CD14-positive monocyte (primary cell): ENCODE data around the gene DCN. TPM values are rescaled to one million over a fixed set of nuclear protein-coding genes. Genes with fewer than 3 reads are reported as not detected.

ENCODE experiments used
- DNase-seq, 3 donors: peaks; one replicate each; pipeline ENCODE4 v3.0.0-alpha.2; 2011 to 2022
- H2AFZ ChIP-seq: 2 replicates; pipeline ENCODE4 v1.6.0; 2012; ENCODE audit warnings: mild to moderate bottlenecking, low read depth, low read length, inconsistent platforms; ENCODE audit not compliant: insufficient read depth, poor library complexity, severe bottlenecking
- H3K27ac ChIP-seq, 2 donors: 1 replicate in 1 of 2; 2 replicates in 1 of 2; pipeline ENCODE4 v1.5.1; 2012 to 2013; ENCODE audit warnings: low read length in 2 of 2, control low read depth in 1 of 2, inconsistent platforms in 1 of 2, low read depth in 1 of 2, mild to moderate bottlenecking in 1 of 2
- H3K27me3 ChIP-seq, 2 donors: one replicate each; pipeline versions ENCODE4 v1.6.0 to v1.6.1; 2011 to 2013; ENCODE audit warnings: low read length in 2 of 2; ENCODE audit not compliant: control insufficient read depth in 2 of 2, insufficient read depth in 2 of 2
- H3K36me3 ChIP-seq, 2 donors: replicated peaks in 1 of 2; 1 replicate in 1 of 2; 2 replicates in 1 of 2; pipeline versions ENCODE4 v1.5.1 to v1.6.1; 2012 to 2013; ENCODE audit warnings: low read length in 2 of 2, control low read depth in 1 of 2, inconsistent platforms in 1 of 2, mild to moderate bottlenecking in 1 of 2; ENCODE audit not compliant: insufficient read depth in 2 of 2, control insufficient read depth in 1 of 2
- H3K4me1 ChIP-seq, 2 donors: 1 replicate in 1 of 2; 2 replicates in 1 of 2; pipeline versions ENCODE4 v1.5.1 to v1.6.1; 2012 to 2013; ENCODE audit warnings: low read length in 2 of 2, control low read depth in 1 of 2, inconsistent platforms in 1 of 2, mild to moderate bottlenecking in 1 of 2, moderate library complexity in 1 of 2; ENCODE audit not compliant: insufficient read depth in 2 of 2, control insufficient read depth in 1 of 2
- H3K4me2 ChIP-seq: replicated peaks from 2 replicates; pipeline ENCODE3; 2012; ENCODE audit warnings: low read length, moderate library complexity, mild to moderate bottlenecking; ENCODE audit not compliant: poor library complexity, severe bottlenecking; ENCODE audit errors: extremely low read depth
- H3K4me3 ChIP-seq, 3 experiments: fragments of 200-600 bp in 1 of 3; sonication (generic) in 1 of 3; replicated peaks in 1 of 3; 1 replicate in 2 of 3; 2 replicates in 1 of 3; pipeline ENCODE4 v1.5.1; 2011 to 2013; ENCODE audit warnings: low read length in 3 of 3, mild to moderate bottlenecking in 3 of 3, control low read depth in 2 of 3, low read depth in 2 of 3, inconsistent platforms in 1 of 3, moderate library complexity in 1 of 3
- H3K79me2 ChIP-seq: 2 replicates; pipeline ENCODE4 v1.6.0; 2012; ENCODE audit warnings: mild to moderate bottlenecking, control low read depth, inconsistent platforms, low read length, moderate library complexity; ENCODE audit not compliant: insufficient read depth
- H3K9ac ChIP-seq: 2 replicates; pipeline ENCODE4 v1.6.0; 2017; ENCODE audit warnings: low read length, mild to moderate bottlenecking; ENCODE audit not compliant: insufficient read depth, poor library complexity, severe bottlenecking
- H3K9me3 ChIP-seq, 2 donors: replicated peaks in 1 of 2; 1 replicate in 1 of 2; 2 replicates in 1 of 2; pipeline versions ENCODE4 v1.5.1 to v1.6.1; 2012 to 2013; ENCODE audit warnings: low read length in 2 of 2, control low read depth in 1 of 2; ENCODE audit not compliant: control insufficient read depth in 1 of 2, insufficient read depth in 1 of 2
- H4K20me1 ChIP-seq: 2 replicates; pipeline ENCODE4 v1.6.0; 2012; ENCODE audit warnings: mild to moderate bottlenecking, low read length, control low read depth, moderate library complexity; ENCODE audit not compliant: insufficient read depth
- H3K27ac Mint-ChIP-seq, 7 donors: one replicate each; pipeline ENCODE4 v1.8.0; 2020; ENCODE audit warnings: mild to moderate bottlenecking in 7 of 7, mixed read lengths in 7 of 7, moderate library complexity in 6 of 7, inconsistent platforms in 2 of 7
- H3K27me3 Mint-ChIP-seq, 3 donors: one replicate each; pipeline ENCODE4 v1.8.0; 2021 to 2022; ENCODE audit warnings: low read depth in 3 of 3, mild to moderate bottlenecking in 3 of 3, mixed read lengths in 3 of 3, moderate library complexity in 3 of 3, inconsistent platforms in 1 of 3
- H3K36me3 Mint-ChIP-seq, 2 donors: one replicate each; pipeline ENCODE4 v1.8.0; 2020; ENCODE audit warnings: mixed read lengths in 2 of 2, inconsistent platforms in 1 of 2, mild to moderate bottlenecking in 1 of 2
- H3K4me1 Mint-ChIP-seq: one replicate; pipeline ENCODE4 v1.8.0; 2020; ENCODE audit warnings: mild to moderate bottlenecking, mixed read lengths
- H3K4me3 Mint-ChIP-seq, 2 donors: one replicate each; pipeline ENCODE4 v1.8.0; 2020; ENCODE audit warnings: mild to moderate bottlenecking in 2 of 2, mixed read lengths in 2 of 2, moderate library complexity in 1 of 2
- H3K9me3 Mint-ChIP-seq, 7 donors: one replicate each; pipeline ENCODE4 v1.8.0; 2020 to 2022; ENCODE audit warnings: mixed read lengths in 7 of 7, mild to moderate bottlenecking in 6 of 7, moderate library complexity in 6 of 7, inconsistent platforms in 2 of 7
- CTCF ChIP-seq: fragments of 200-600 bp; IDR thresholded peaks from one replicate; pipeline ENCODE4 v1.8.0; 2022; ENCODE audit warnings: antibody characterized with exemption, mild to moderate bottlenecking
- WGBS: methylation state at CpG from one replicate; pipeline ENCODE4 v1.1.5; 2013; ENCODE audit warnings: missing lambda C conversion rate; ENCODE audit not compliant: insufficient coverage; 5-methylcytosine and 5-hydroxymethylcytosine counted together
- intact Hi-C, 2 donors: fragments of 100-400 bp; cut with micrococcal nuclease; formaldehyde crosslinking; loops; one replicate each; pipeline versions ENCODE4 v1.15.0 to v1.15.1; 2023
- polyA plus RNA-seq, 3 donors: library from polyadenylated mRNA; depleted of rRNA in 1 of 3; unstranded in 2 of 3; stranded (reverse) in 1 of 3; fragments of 300-500 nt in 2 of 3; fragments of >200 nt in 1 of 3; fragmentation: Illumina TruSeq in 2 of 3; gene quantifications; 1 replicate in 2 of 3; 2 replicates in 1 of 3; pipeline ENCODE4 v1.2.3, GENCODE V29; 2012 to 2021

DCN gene
- polyA plus RNA-seq, 3 donors: not detected

GRCh38 chr12:91161009-91161408 is 21.6 kb downstream of the DCN start:
- peaks cover 0 to 4% (median 2%) of the 10 kb centered on the region in 7 donors for H3K9me3 Mint-ChIP-seq
- no peak for TF ChIP-seq CTCF
- no peak overlapping the region for H2AFZ ChIP-seq

GRCh38 chr12:91155990-91156389 is 26.6 kb downstream of the DCN start:
- no peaks in the 10 kb centered on the region for H4K20me1 ChIP-seq
- DNase-seq: no peak
- Mint-ChIP-seq H3K36me3 (no peaks in the 10 kb centered on the region), H3K9me3 (peaks cover 0 to 4% (median 2%) of the 10 kb centered on the region in 7 donors), H3K27me3 (peaks cover 0 to 2% (median 1%) of the 10 kb centered on the region in 3 donors), H3K27ac (no peak overlapping the region), H3K4me3 (no peak overlapping the region), H3K4me1 (no peaks in the 10 kb centered on the region)
- 40% methylated on average over 1 of the region's 2 CpGs for WGBS
- H3K9ac ChIP-seq: no peak overlapping the region
- H3K4me2 ChIP-seq: no peak overlapping the region
- no peaks in the 10 kb centered on the region for H3K9me3 ChIP-seq
- no peak overlapping the region for H3K27ac ChIP-seq
- no peak overlapping the region for H3K4me3 ChIP-seq
- no peak overlapping the region for H2AFZ ChIP-seq
- no peaks in the 10 kb centered on the region for H3K36me3 ChIP-seq
- H3K27me3 ChIP-seq: no peaks in the 10 kb centered on the region
- TF ChIP-seq CTCF: no peak
- no peaks in the 10 kb centered on the region for H3K79me2 ChIP-seq
- intact Hi-C loops: no loop called here
- H3K4me1 ChIP-seq: no peaks in the 10 kb centered on the region

More at GRCh38 chr12:91161009-91161408, 21.6 kb downstream of the DCN start:
- no peak overlapping the region for H3K4me2 ChIP-seq
- no peaks in the 10 kb centered on the region for H3K4me1 ChIP-seq
- no peaks in the 10 kb centered on the region for H3K9me3 ChIP-seq
- H3K79me2 ChIP-seq: no peaks in the 10 kb centered on the region
- no peaks in the 10 kb centered on the region for H3K27me3 ChIP-seq
- Mint-ChIP-seq H3K36me3 (no peaks in the 10 kb centered on the region), H3K4me3 (no peak overlapping the region), H3K4me1 (no peaks in the 10 kb centered on the region), H3K27ac (no peak overlapping the region), H3K27me3 (peaks cover 0 to 2% (median 0%) of the 10 kb centered on the region in 3 donors)
- no peak overlapping the region for H3K4me3 ChIP-seq
- no peak overlapping the region for H3K27ac ChIP-seq
- no peaks in the 10 kb centered on the region for H4K20me1 ChIP-seq
- no peak for DNase-seq
- intact Hi-C loops: no loop called here
- no peak overlapping the region for H3K9ac ChIP-seq
- no peaks in the 10 kb centered on the region for H3K36me3 ChIP-seq
